HG03432 (cell line): ENCODE measurements around the gene DNAJA2.

Source experiments
- ATAC-seq: cut with Tn5 transposase; IDR thresholded peaks from one replicate; pipeline ENCODE4 v1.9.1; 2021; ENCODE audit warnings: mild to moderate bottlenecking, moderate library complexity; ENCODE audit not compliant: unreplicated experiment

DNAJA2 gene

GRCh38 chr16:46929378-46930332, 43.8 kb downstream of the DNAJA2 start:
- ATAC-seq = peak; percentile 82

- no peak for ATAC-seq
Measured at GRCh38 chr16:46928811-46929210, 44.7 kb downstream of the DNAJA2 start.

- ATAC-seq = no peak
Measured at GRCh38 chr16:46927273-46927672, 46.2 kb downstream of the DNAJA2 start.

GRCh38 chr16:46926470-46927225, 46.8 kb downstream of the DNAJA2 start:
- no peak for ATAC-seq

GRCh38 chr16:46924402-46924801, 49.1 kb downstream of the DNAJA2 start:
- no peak for ATAC-seq

- ATAC-seq = no peak
Measured at GRCh38 chr16:46923513-46924295, 49.8 kb downstream of the DNAJA2 start.

GRCh38 chr16:46922239-46922638, 51.2 kb downstream of the DNAJA2 start:
- ATAC-seq = no peak

- ATAC-seq = no peak
Measured at GRCh38 chr16:46920402-46921068, 52.9 kb downstream of the DNAJA2 start.

GRCh38 chr16:46918905-46919792, 54.3 kb downstream of the DNAJA2 start:
- ATAC-seq = peak; percentile 92

- no peak for ATAC-seq
Measured at GRCh38 chr16:46918400-46918799, 55.1 kb downstream of the DNAJA2 start.

- ATAC-seq = no peak
Measured at GRCh38 chr16:46916980-46917379, 56.5 kb downstream of the DNAJA2 start.

- ATAC-seq = no peak
Measured at GRCh38 chr16:46915483-46916025, 57.9 kb downstream of the DNAJA2 start.

- ATAC-seq = no peak
Measured at GRCh38 chr16:46914556-46915201, 58.8 kb downstream of the DNAJA2 start.

GRCh38 chr16:46911650-46912049, 61.8 kb downstream of the DNAJA2 start:
- no peak for ATAC-seq

- ATAC-seq = peak; percentile 73
Measured at GRCh38 chr16:46911038-46911437, 62.4 kb downstream of the DNAJA2 start.

GRCh38 chr16:46908540-46909372, 64.7 kb downstream of the DNAJA2 start:
- no peak for ATAC-seq

- ATAC-seq = no peak
Measured at GRCh38 chr16:46907061-46907774, 66.3 kb downstream of the DNAJA2 start.
